H1 (cell line): Measurements from ENCODE around the gene ARHGEF1. TPM values are rescaled to one million over a fixed set of nuclear protein-coding genes. Genes with fewer than 3 reads are reported as not detected.

ENCODE experiments used
- ATF3 ChIP-seq: IDR thresholded peaks from 2 replicates; pipeline ENCODE4 v1.6.1; 2011; ENCODE audit warnings: low read depth, mild to moderate bottlenecking, low read length; ENCODE audit not compliant: insufficient read depth
- CHD2 ChIP-seq: IDR thresholded peaks from 2 replicates; pipeline ENCODE4 v1.6.1; 2012; ENCODE audit warnings: low read length, improper control_type of control experiment
- CHD7 ChIP-seq: fragments of 300-600 bp; sonication (generic); IDR thresholded peaks from 2 replicates; pipeline ENCODE4 v1.7.1; 2012; ENCODE audit warnings: low read length, moderate library complexity, mild to moderate bottlenecking, inconsistent platforms; ENCODE audit not compliant: insufficient replicate concordance
- EP300 ChIP-seq, 2 experiments: IDR thresholded peaks; 1 replicate in 1 of 2; 2 replicates in 1 of 2; pipeline ENCODE4 v1.6.1; 2011 to 2012; ENCODE audit warnings: low read depth in 2 of 2, low read length in 2 of 2, mild to moderate bottlenecking in 2 of 2, borderline replicate concordance in 1 of 2, inconsistent platforms in 1 of 2, moderate library complexity in 1 of 2
- POLR2A ChIP-seq, 2 experiments: IDR thresholded peaks; 1 replicate in 1 of 2; 2 replicates in 1 of 2; pipeline ENCODE4 v1.6.1; 2011; ENCODE audit warnings: low read depth in 2 of 2, low read length in 2 of 2, mild to moderate bottlenecking in 2 of 2; ENCODE audit errors: control extremely low read depth in 1 of 2
- POLR2AphosphoS5 ChIP-seq: IDR thresholded peaks from 2 replicates; pipeline ENCODE4 v1.6.1; 2011; ENCODE audit warnings: low read depth, low read length
- SIN3A ChIP-seq, 2 experiments: IDR thresholded peaks in 1 of 2; conservative IDR thresholded peaks in 1 of 2; 2 replicates each; pipeline ENCODE4 v1.6.1; 2011 to 2012; ENCODE audit warnings: low read length in 2 of 2, improper control_type of control experiment in 1 of 2, low read depth in 1 of 2, mild to moderate bottlenecking in 1 of 2
- polyA plus RNA-seq, 7 experiments: library from polyadenylated mRNA; depleted of rRNA in 3 of 7; stranded (reverse) in 5 of 7; unstranded in 2 of 7; fragments of >200 nt in 5 of 7; fragments of 200-250 nt in 2 of 7; gene quantifications; 1 replicate in 5 of 7; 2 replicates in 1 of 7; 4 replicates in 1 of 7; pipeline versions ENCODE4 v1.2.1 to v1.2.3, GENCODE V29; 2011 to 2013; ENCODE audit warnings: missing spikeins in 2 of 7, mixed read lengths in 2 of 7
- total RNA-seq: library from RNA; stranded (reverse); fragmentation: NEBNext Ultra II Directional; extraction: Animal tissue kit (Norgen Biotek cat#: 25700); gene quantifications from 2 replicates; pipeline ENCODE4 v1.2.1, GENCODE V29; 2021

Gene ARHGEF1
- total and polyA plus RNA-seq, 2 of the 8 experiments (the other 6 are each of a cell fraction or from before 2014, with no cell fraction given), result 23.0 to 49.0 TPM

- peak; percentile 37 for TF ChIP-seq CHD7
- 0 out of 4 replicates have a peak, but pooled peaks of 1 of the 2 experiments have one; percentile 19 for TF ChIP-seq SIN3A (conservative IDR thresholded peaks at IDR 0.05 in 1 of 2, IDR thresholded peaks at IDR 0.05 in 1 of 2; ENCODE audit: low read depth in 1 of 2, low read length in 2 of 2)
- no peak for TF ChIP-seq ATF3
- peak; percentile 77; a peak in 2 of 3 replicates for TF ChIP-seq POLR2A (IDR thresholded peaks at IDR 0.05; ENCODE audit: control extremely low read depth in 1 of 2, low read depth in 2 of 2, low read length in 2 of 2)
- peak; percentile 86 for TF ChIP-seq POLR2AphosphoS5
- TF ChIP-seq EP300 (IDR thresholded peaks at IDR 0.05; ENCODE audit: borderline replicate concordance in 1 of 2, low read depth in 2 of 2, low read length in 2 of 2), result no peak
- TF ChIP-seq CHD2, result 0 out of 2 replicates have a peak, but pooled peaks have one; percentile 30
Measured at GRCh38 chr19:41872775-41873647, 10.0 kb upstream of the ARHGEF1 start (continued).
